Suprapubic skin (tissue), 4 donors: ENCODE data around the gene RAPGEF4. TPM values are rescaled to one million over a fixed set of nuclear protein-coding genes. Genes with fewer than 3 reads are reported as not detected.

Experiments used
- DNase-seq, 2 donors: peaks; one replicate each; pipeline ENCODE4 v3.0.0-alpha.2; 2019; ENCODE audit warnings: low spot score in 2 of 2
- H3K27ac ChIP-seq: fragments of 200-600 bp; sonication (generic); one replicate; pipeline ENCODE4 v1.5.1; 2019
- H3K27me3 ChIP-seq: fragments of 200-600 bp; sonication (generic); one replicate; pipeline ENCODE4 v1.5.1; 2019
- H3K36me3 ChIP-seq: fragments of 200-600 bp; sonication (generic); one replicate; pipeline ENCODE4 v1.5.1; 2019
- H3K4me1 ChIP-seq: fragments of 200-600 bp; sonication (generic); one replicate; pipeline ENCODE4 v1.5.1; 2019
- H3K4me3 ChIP-seq: fragments of 200-600 bp; sonication (generic); one replicate; pipeline ENCODE4 v1.5.1; 2019; ENCODE audit warnings: mild to moderate bottlenecking
- H3K9me3 ChIP-seq: fragments of 200-600 bp; sonication (generic); one replicate; pipeline ENCODE4 v1.5.1; 2019
- CTCF ChIP-seq, 2 donors: fragments of 200-600 bp in 1 of 2; fragments of 450-650 bp in 1 of 2; sonication (generic) in 1 of 2; IDR thresholded peaks; one replicate each; pipeline ENCODE4 v1.5.1; 2016 to 2019; ENCODE audit warnings: antibody characterized with exemption in 2 of 2, mild to moderate bottlenecking in 1 of 2, moderate library complexity in 1 of 2
- EP300 ChIP-seq: sonication (generic); formaldehyde crosslinking; IDR thresholded peaks from one replicate; pipeline ENCODE4 v1.6.1; 2017; ENCODE audit warnings: antibody characterized with exemption
- POLR2A ChIP-seq, 2 donors: fragments of 450-650 bp; IDR thresholded peaks; one replicate each; pipeline ENCODE4 v1.6.1; 2017; ENCODE audit warnings: antibody characterized with exemption in 2 of 2, mild to moderate bottlenecking in 2 of 2, moderate library complexity in 2 of 2
- POLR2AphosphoS5 ChIP-seq, 3 donors: sonication (generic); formaldehyde crosslinking; IDR thresholded peaks; one replicate each; pipeline ENCODE4 v1.6.1; 2017; ENCODE audit warnings: antibody characterized with exemption in 3 of 3
- WGBS: methylation state at CpG from one replicate; pipeline ENCODE4 v1.1.5; 2018; 5-methylcytosine and 5-hydroxymethylcytosine counted together
- total RNA-seq, 4 donors: library from RNA; depleted of rRNA; stranded (reverse); fragments of >200 nt; gene quantifications; one replicate each; pipeline ENCODE4 v1.1.0, GENCODE V29; 2016

The RAPGEF4 gene
- total RNA-seq, 4 donors from 2014 or later: 19.9 to 49.5 (median 27.5) TPM

- peaks cover 37% of the 10 kb centered on the region for H3K4me1 ChIP-seq
- H3K9me3 ChIP-seq: no peaks in the 10 kb centered on the region
- no peak for DNase-seq
- no peak overlapping the region for H3K4me3 ChIP-seq
- H3K27me3 ChIP-seq: no peaks in the 10 kb centered on the region
- H3K36me3 ChIP-seq: no peaks in the 10 kb centered on the region
- peak overlapping the region; percentile 24 for H3K27ac ChIP-seq
- TF ChIP-seq POLR2AphosphoS5 (IDR thresholded peaks at IDR 0.05): no peak
- no peak for TF ChIP-seq EP300
- TF ChIP-seq CTCF (IDR thresholded peaks at IDR 0.05): no peak
- TF ChIP-seq POLR2A (IDR thresholded peaks at IDR 0.05): no peak
- 80% methylated on average over 2 of the region's 2 CpGs for WGBS
Measured at GRCh38 chr2:172929644-172930043, 194.0 kb downstream of the RAPGEF4 start.

- DNase-seq: no peak
- no peak for TF ChIP-seq EP300
- TF ChIP-seq POLR2A (IDR thresholded peaks at IDR 0.05): no peak
- no peak for TF ChIP-seq CTCF (IDR thresholded peaks at IDR 0.05)
- TF ChIP-seq POLR2AphosphoS5 (IDR thresholded peaks at IDR 0.05): no peak
Measured at GRCh38 chr2:172930871-172931255, 195.2 kb downstream of the RAPGEF4 start.

GRCh38 chr2:172931256-172931894 lies 195.7 kb downstream of the RAPGEF4 start:
- peaks cover 37% of the 10 kb centered on the region for H3K4me1 ChIP-seq
- no peaks in the 10 kb centered on the region for H3K36me3 ChIP-seq
- no peak for TF ChIP-seq CTCF (IDR thresholded peaks at IDR 0.05)
- no peak for TF ChIP-seq POLR2A (IDR thresholded peaks at IDR 0.05)
- no peak for TF ChIP-seq EP300
- TF ChIP-seq POLR2AphosphoS5 (IDR thresholded peaks at IDR 0.05): no peak
- no peaks in the 10 kb centered on the region for H3K9me3 ChIP-seq
- WGBS: 24% methylated on average over 7 of the region's 7 CpGs
- H3K27me3 ChIP-seq: no peaks in the 10 kb centered on the region
- peak overlapping the region; percentile 20 for H3K4me3 ChIP-seq
- H3K27ac ChIP-seq: peak overlapping the region; percentile 19
- no peak for DNase-seq

More at GRCh38 chr2:172930871-172931255, 195.2 kb downstream of the RAPGEF4 start:
- Histone ChIP-seq H3K27ac (peak overlapping the region; percentile 19), H3K27me3 (no peaks in the 10 kb centered on the region), H3K36me3 (no peaks in the 10 kb centered on the region), H3K4me3 (no peak overlapping the region), H3K9me3 (no peaks in the 10 kb centered on the region), H3K4me1 (peaks cover 37% of the 10 kb centered on the region)
- WGBS: 29% methylated on average over 7 of the region's 7 CpGs

GRCh38 chr2:172931918-172932520 lies 196.4 kb downstream of the RAPGEF4 start:
- H3K9me3 ChIP-seq: no peaks in the 10 kb centered on the region
- H3K4me3 ChIP-seq: peak overlapping the region; percentile 20
- TF ChIP-seq POLR2A (IDR thresholded peaks at IDR 0.05) (no peak), CTCF (IDR thresholded peaks at IDR 0.05) (peak; percentile 65 to 67), EP300 (no peak), POLR2AphosphoS5 (IDR thresholded peaks at IDR 0.05) (no peak)
- no peaks in the 10 kb centered on the region for H3K27me3 ChIP-seq
- peak in 1 of 2 donors; percentile 74 for DNase-seq
- peak overlapping the region; percentile 19 for H3K27ac ChIP-seq
- 2% methylated on average over 8 of the region's 8 CpGs for WGBS
- H3K36me3 ChIP-seq: no peaks in the 10 kb centered on the region
- peaks cover 37% of the 10 kb centered on the region for H3K4me1 ChIP-seq

GRCh38 chr2:172937884-172938712 lies 202.5 kb downstream of the RAPGEF4 start:
- Histone ChIP-seq H3K36me3 (no peaks in the 10 kb centered on the region), H3K4me1 (no peaks in the 10 kb centered on the region), H3K9me3 (no peaks in the 10 kb centered on the region), H3K27ac (no peak overlapping the region), H3K27me3 (no peaks in the 10 kb centered on the region), H3K4me3 (no peak overlapping the region)
- no peak for DNase-seq
- TF ChIP-seq CTCF (IDR thresholded peaks at IDR 0.05) (no peak), POLR2A (IDR thresholded peaks at IDR 0.05) (no peak), POLR2AphosphoS5 (IDR thresholded peaks at IDR 0.05) (no peak)
- 83% methylated on average over 7 of the region's 7 CpGs for WGBS
